Astrocyte (in vitro differentiated cells and primary cell): ENCODE data around the gene NFATC3.

Experiments
- CTCF ChIP-seq: IDR thresholded peaks from 2 replicates; pipeline ENCODE4 v1.5.1; 2011; ENCODE audit warnings: low read depth, mild to moderate bottlenecking, inconsistent platforms, low read length, moderate library complexity; ENCODE audit not compliant: insufficient read depth
- EZH2 ChIP-seq: IDR thresholded peaks from 2 replicates; pipeline ENCODE4 v1.6.1; 2012; ENCODE audit warnings: mild to moderate bottlenecking, low read length, inconsistent platforms; ENCODE audit not compliant: insufficient read depth

- TF ChIP-seq CTCF (no peak), EZH2 (no peak)
Observed at GRCh38 chr16:68081861-68082628, 3.1 kb upstream of the NFATC3 start.
